Sigmoid colon (tissue), 4 donors: ENCODE measurements around the gene SACM1L.

ENCODE experiments used
- CTCF ChIP-seq, 4 experiments: fragments of 450-650 bp in 3 of 4; fragments of 200-600 bp in 1 of 4; IDR thresholded peaks; one replicate each; pipeline ENCODE4 v1.5.1; 2016 to 2019; ENCODE audit warnings: antibody characterized with exemption in 4 of 4, mild to moderate bottlenecking in 3 of 4, moderate library complexity in 2 of 4
- EP300 ChIP-seq, 4 donors: sonication (generic); formaldehyde crosslinking; IDR thresholded peaks; one replicate each; pipeline ENCODE4 v1.6.1; 2017; ENCODE audit warnings: antibody characterized with exemption in 4 of 4
- POLR2A ChIP-seq, 2 donors: fragments of 450-650 bp; IDR thresholded peaks; one replicate each; pipeline ENCODE4 v1.6.1; 2016; ENCODE audit warnings: antibody characterized with exemption in 2 of 2, mild to moderate bottlenecking in 2 of 2, moderate library complexity in 2 of 2
- POLR2AphosphoS5 ChIP-seq, 4 donors: sonication (generic); formaldehyde crosslinking; IDR thresholded peaks; one replicate each; pipeline ENCODE4 v1.6.1; 2017; ENCODE audit warnings: antibody characterized with exemption in 4 of 4

GRCh38 chr3:45739991-45740390, 50.8 kb downstream of the SACM1L start:
- TF ChIP-seq CTCF (IDR thresholded peaks at IDR 0.05) (no peak), EP300 (IDR thresholded peaks at IDR 0.05) (no peak), POLR2A (IDR thresholded peaks at IDR 0.05) (no peak), POLR2AphosphoS5 (IDR thresholded peaks at IDR 0.05) (no peak)
